Gastroesophageal sphincter (tissue), 4 donors: ENCODE results near the gene BCAS3. TPM values are rescaled to one million over a fixed set of nuclear protein-coding genes. Genes with fewer than 3 reads are reported as not detected.

Source experiments
- ATAC-seq: fragments of 150-250 bp; one replicate; pipeline ENCODE4 v1.9.1; 2016; ENCODE audit warnings: mild to moderate bottlenecking, moderate library complexity
- H3K27ac ChIP-seq, 4 donors: fragments of 200-600 bp; sonication (generic) in 3 of 4; 1 replicate in 3 of 4; 2 replicates in 1 of 4; pipeline ENCODE4 v1.5.1; 2016 to 2019
- H3K27me3 ChIP-seq: fragments of 200-600 bp; sonication (generic); one replicate; pipeline ENCODE4 v1.5.1; 2019
- H3K36me3 ChIP-seq, 2 donors: fragments of 200-600 bp; sonication (generic); one replicate each; pipeline ENCODE4 v1.5.1; 2019; ENCODE audit warnings: control low read depth in 1 of 2
- H3K4me1 ChIP-seq, 3 donors: fragments of 200-600 bp; sonication (generic); 1 replicate in 2 of 3; 2 replicates in 1 of 3; pipeline ENCODE4 v1.5.1; 2016 to 2019; ENCODE audit warnings: control low read depth in 2 of 3
- H3K4me3 ChIP-seq, 2 donors: fragments of 200-600 bp; sonication (generic); one replicate each; pipeline ENCODE4 v1.5.1; 2019; ENCODE audit warnings: mild to moderate bottlenecking in 1 of 2, moderate library complexity in 1 of 2
- H3K9me3 ChIP-seq, 3 donors: fragments of 200-600 bp; sonication (generic); one replicate each; pipeline ENCODE4 v1.5.1; 2017 to 2019; ENCODE audit warnings: control low read depth in 2 of 3
- EP300 ChIP-seq: sonication (generic); formaldehyde crosslinking; IDR thresholded peaks from one replicate; pipeline ENCODE4 v1.6.1; 2017; ENCODE audit warnings: antibody characterized with exemption, mild to moderate bottlenecking
- POLR2A ChIP-seq, 2 donors: fragments of 450-650 bp; IDR thresholded peaks; one replicate each; pipeline ENCODE4 v1.6.1; 2017; ENCODE audit warnings: antibody characterized with exemption in 2 of 2, mild to moderate bottlenecking in 2 of 2, moderate library complexity in 1 of 2
- POLR2AphosphoS5 ChIP-seq: sonication (generic); formaldehyde crosslinking; IDR thresholded peaks from one replicate; pipeline ENCODE4 v1.6.1; 2017; ENCODE audit warnings: antibody characterized with exemption
- WGBS, 2 donors: methylation state at CpG; one replicate each; pipeline ENCODE4 v1.1.5; 2018; ENCODE audit warnings: low coverage in 1 of 2; 5-methylcytosine and 5-hydroxymethylcytosine counted together
- total RNA-seq, 4 donors: library from RNA; depleted of rRNA; stranded (reverse); fragments of >200 nt; gene quantifications; one replicate each; pipeline ENCODE4 v1.1.0, GENCODE V29; 2016
- TF ChIP-seq, protein P1 (sequence below), 4 experiments: fragments of 200-600 bp in 2 of 4; fragments of 450-650 bp in 2 of 4; sonication (generic) in 1 of 4; IDR thresholded peaks; one replicate each; pipeline ENCODE4 v1.5.1; 2017 to 2019; ENCODE audit warnings: antibody characterized with exemption in 4 of 4, mild to moderate bottlenecking in 2 of 4, moderate library complexity in 2 of 4

The BCAS3 gene
- total RNA-seq, 4 donors from 2014 or later = 18.8 to 37.0 (median 34.5) TPM

GRCh38 chr17:61047515-61047914 lies 369.9 kb downstream of the BCAS3 start:
- Histone ChIP-seq H3K4me1 (peaks cover 0 to 9% (median 0%) of the 10 kb centered on the region in 3 donors), H3K9me3 (no peaks in the 10 kb centered on the region), H3K4me3 (no peak overlapping the region), H3K27ac (no peak overlapping the region), H3K36me3 (peaks cover 0 to 5% of the 10 kb centered on the region in 2 donors), H3K27me3 (no peaks in the 10 kb centered on the region)
- TF ChIP-seq POLR2AphosphoS5 = no peak
- TF ChIP-seq POLR2A (IDR thresholded peaks at IDR 0.05) = no peak
- TF ChIP-seq EP300 = no peak
- TF ChIP-seq, protein P1, sequence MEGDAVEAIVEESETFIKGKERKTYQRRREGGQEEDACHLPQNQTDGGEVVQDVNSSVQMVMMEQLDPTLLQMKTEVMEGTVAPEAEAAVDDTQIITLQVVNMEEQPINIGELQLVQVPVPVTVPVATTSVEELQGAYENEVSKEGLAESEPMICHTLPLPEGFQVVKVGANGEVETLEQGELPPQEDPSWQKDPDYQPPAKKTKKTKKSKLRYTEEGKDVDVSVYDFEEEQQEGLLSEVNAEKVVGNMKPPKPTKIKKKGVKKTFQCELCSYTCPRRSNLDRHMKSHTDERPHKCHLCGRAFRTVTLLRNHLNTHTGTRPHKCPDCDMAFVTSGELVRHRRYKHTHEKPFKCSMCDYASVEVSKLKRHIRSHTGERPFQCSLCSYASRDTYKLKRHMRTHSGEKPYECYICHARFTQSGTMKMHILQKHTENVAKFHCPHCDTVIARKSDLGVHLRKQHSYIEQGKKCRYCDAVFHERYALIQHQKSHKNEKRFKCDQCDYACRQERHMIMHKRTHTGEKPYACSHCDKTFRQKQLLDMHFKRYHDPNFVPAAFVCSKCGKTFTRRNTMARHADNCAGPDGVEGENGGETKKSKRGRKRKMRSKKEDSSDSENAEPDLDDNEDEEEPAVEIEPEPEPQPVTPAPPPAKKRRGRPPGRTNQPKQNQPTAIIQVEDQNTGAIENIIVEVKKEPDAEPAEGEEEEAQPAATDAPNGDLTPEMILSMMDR (IDR thresholded peaks at IDR 0.05) = no peak
- ATAC-seq = no peak

GRCh38 chr17:61048376-61049106 lies 370.9 kb downstream of the BCAS3 start:
- H3K27ac ChIP-seq = no peak overlapping the region
- H3K4me3 ChIP-seq = no peak overlapping the region
- no peaks in the 10 kb centered on the region for H3K36me3 ChIP-seq
- no peaks in the 10 kb centered on the region for H3K9me3 ChIP-seq
- TF ChIP-seq POLR2A (IDR thresholded peaks at IDR 0.05) (no peak), EP300 (no peak), POLR2AphosphoS5 (no peak)
- TF ChIP-seq, protein P1 (IDR thresholded peaks at IDR 0.05) = no peak
- no peaks in the 10 kb centered on the region for H3K27me3 ChIP-seq
- H3K4me1 ChIP-seq = peaks cover 0 to 9% (median 0%) of the 10 kb centered on the region in 3 donors
- 94 to 100% methylated on average over 3 of the region's 3 CpGs for WGBS, 2 donors
- no peak for ATAC-seq

GRCh38 chr17:61053469-61053868 lies 375.8 kb downstream of the BCAS3 start:
- ATAC-seq = no peak

GRCh38 chr17:61054436-61054835 lies 376.8 kb downstream of the BCAS3 start:
- no peaks in the 10 kb centered on the region for H3K36me3 ChIP-seq

More at GRCh38 chr17:61053469-61053868, 375.8 kb downstream of the BCAS3 start:
- Histone ChIP-seq H3K4me3 (no peak overlapping the region), H3K27ac (no peak overlapping the region), H3K36me3 (no peaks in the 10 kb centered on the region), H3K4me1 (peaks cover 0 to 7% (median 0%) of the 10 kb centered on the region in 3 donors), H3K9me3 (no peaks in the 10 kb centered on the region), H3K27me3 (no peaks in the 10 kb centered on the region)
- no peak for TF ChIP-seq EP300
- TF ChIP-seq, protein P1 (IDR thresholded peaks at IDR 0.05) = no peak
- TF ChIP-seq POLR2AphosphoS5 = no peak
- no peak for TF ChIP-seq POLR2A (IDR thresholded peaks at IDR 0.05)
- 50 to 71% methylated on average over 1 of the region's 1 CpG for WGBS, 2 donors

More at GRCh38 chr17:61054436-61054835, 376.8 kb downstream of the BCAS3 start:
- Histone ChIP-seq H3K4me1 (peaks cover 0 to 7% (median 0%) of the 10 kb centered on the region in 3 donors), H3K27ac (no peak overlapping the region), H3K27me3 (no peaks in the 10 kb centered on the region), H3K9me3 (no peaks in the 10 kb centered on the region), H3K4me3 (no peak overlapping the region)
- no peak for TF ChIP-seq EP300
- TF ChIP-seq, protein P1 (IDR thresholded peaks at IDR 0.05) = no peak
- TF ChIP-seq POLR2AphosphoS5 = no peak
- no peak for TF ChIP-seq POLR2A (IDR thresholded peaks at IDR 0.05)
- no peak for ATAC-seq
- 80% methylated on average over 1 of the region's 1 CpG; no CpG with 5 or more reads in 1 of the 2 donors for WGBS, 2 donors
